Neural cell (in vitro differentiated cells): ENCODE results near the gene RBFA. TPM values are rescaled to one million over a fixed set of nuclear protein-coding genes. Genes with fewer than 3 reads are reported as not detected.
A peak's percentile ranks its signal among the peaks of the same experiment; 100 is the strongest.

Experiments
- H2AFZ ChIP-seq: fragments of 200-600, 300-800 bp; sonication (generic), shearing (Covaris generic); 2 replicates; pipeline ENCODE4 v1.6.0; 2014; ENCODE audit warnings: low read depth, mild to moderate bottlenecking, antibody characterized with exemption, low read length, moderate library complexity
- H3F3A ChIP-seq: fragments of 200-600 bp; shearing (Covaris generic); 2 replicates; pipeline ENCODE4 v1.6.1; 2016; ENCODE audit warnings: mild to moderate bottlenecking, moderate library complexity, mixed read lengths, antibody characterized with exemption, low read length; ENCODE audit not compliant: insufficient read depth, poor library complexity, severe bottlenecking
- H3K27ac ChIP-seq: fragments of 200-600, 300-800 bp; sonication (generic), shearing (Covaris generic); 2 replicates; pipeline ENCODE4 v1.5.1; 2014; ENCODE audit warnings: mild to moderate bottlenecking, low read length, moderate library complexity
- H3K27me3 ChIP-seq: fragments of 300-800, 200-600 bp; sonication (generic), shearing (Covaris generic); 2 replicates; pipeline ENCODE4 v1.6.0; 2014; ENCODE audit warnings: mild to moderate bottlenecking, low read depth, low read length, moderate library complexity; ENCODE audit not compliant: insufficient read depth
- H3K36me3 ChIP-seq: fragments of 300-800, 200-600 bp; sonication (generic), shearing (Covaris generic); 2 replicates; pipeline ENCODE4 v1.5.1; 2014; ENCODE audit warnings: mild to moderate bottlenecking, antibody characterized with exemption, low read length, moderate library complexity; ENCODE audit not compliant: insufficient read depth
- H3K4me2 ChIP-seq: fragments of 300-800, 200-600 bp; sonication (generic), shearing (Covaris generic); 2 replicates; pipeline ENCODE4 v1.6.0; 2014; ENCODE audit warnings: mild to moderate bottlenecking, low read length
- H3K4me3 ChIP-seq: fragments of 300-800, 200-600 bp; sonication (generic), shearing (Covaris generic); 2 replicates; pipeline ENCODE4 v1.5.1; 2014; ENCODE audit warnings: mild to moderate bottlenecking, low read length, moderate library complexity
- H3K79me2 ChIP-seq: fragments of 200-600 bp; shearing (Covaris generic); replicated peaks from 2 replicates; pipeline ENCODE4 v1.6.0; 2014; ENCODE audit warnings: mild to moderate bottlenecking, low read length, moderate library complexity; ENCODE audit not compliant: insufficient read depth
- H3K9ac ChIP-seq: fragments of 300-800, 200-600 bp; sonication (generic), shearing (Covaris generic); 2 replicates; pipeline ENCODE4 v1.6.1; 2016; ENCODE audit warnings: mild to moderate bottlenecking, low read length, mixed read lengths
- H3K9me2 ChIP-seq: fragments of 200-600 bp; shearing (Covaris generic); 2 replicates; pipeline ENCODE4 v1.6.1; 2016; ENCODE audit warnings: mild to moderate bottlenecking, low read length, mixed read lengths; ENCODE audit not compliant: insufficient read depth
- H3K9me3 ChIP-seq: fragments of 200-600, 300-800 bp; sonication (generic), shearing (Covaris generic); 2 replicates; pipeline ENCODE4 v1.6.1; 2016; ENCODE audit warnings: mild to moderate bottlenecking, mixed run types, low read length, moderate library complexity, mixed read lengths
- H4K20me1 ChIP-seq: fragments of 200-600 bp; shearing (Covaris generic); 2 replicates; pipeline ENCODE4 v1.6.1; 2016; ENCODE audit warnings: mild to moderate bottlenecking, mixed run types; ENCODE audit not compliant: insufficient read depth
- EP300 ChIP-seq: fragments of 450-650 bp; conservative IDR thresholded peaks from 2 replicates; pipeline ENCODE4 v1.6.1; 2014; ENCODE audit warnings: antibody characterized with exemption, mild to moderate bottlenecking, moderate library complexity; ENCODE audit not compliant: poor library complexity, severe bottlenecking
- EZH2 ChIP-seq: fragments of 200-600, 300-800 bp; shearing (Covaris generic), sonication (generic); IDR thresholded peaks from 2 replicates; pipeline ENCODE4 v1.6.1; 2014; ENCODE audit warnings: antibody characterized with exemption, low read length, borderline replicate concordance, mild to moderate bottlenecking; ENCODE audit not compliant: insufficient read depth, poor library complexity, severe bottlenecking
- MXI1 ChIP-seq: fragments of 450-650 bp; conservative IDR thresholded peaks from 2 replicates; pipeline ENCODE4 v1.6.1; 2014; ENCODE audit warnings: antibody characterized with exemption, mild to moderate bottlenecking; ENCODE audit not compliant: poor library complexity, severe bottlenecking
- POLR2AphosphoS5 ChIP-seq: IDR thresholded peaks from 2 replicates; pipeline ENCODE4 v1.6.1; 2012
- RAD21 ChIP-seq: fragments of 450-650 bp; conservative IDR thresholded peaks from 2 replicates; pipeline ENCODE4 v1.6.1; 2014; ENCODE audit warnings: antibody characterized with exemption, mild to moderate bottlenecking, moderate library complexity
- SMC3 ChIP-seq: fragments of 450-650 bp; conservative IDR thresholded peaks from 2 replicates; pipeline ENCODE4 v1.6.1; 2014; ENCODE audit warnings: antibody characterized with exemption, mild to moderate bottlenecking, moderate library complexity; ENCODE audit not compliant: poor library complexity
- TAF1 ChIP-seq: IDR thresholded peaks from 2 replicates; pipeline ENCODE4 v1.6.1; 2012; ENCODE audit warnings: low read depth
- polyA plus RNA-seq: library from polyadenylated mRNA; depleted of rRNA; stranded (reverse); fragments of >200 nt; gene quantifications from 2 replicates; pipeline ENCODE4 v1.2.3, GENCODE V29; 2014
- TF ChIP-seq, protein P1 (sequence below): fragments of 450-650 bp; IDR thresholded peaks from 2 replicates; pipeline ENCODE4 v1.5.1; 2014; ENCODE audit warnings: antibody characterized with exemption, mild to moderate bottlenecking, moderate library complexity; ENCODE audit not compliant: poor library complexity, severe bottlenecking
- TF ChIP-seq, protein P2 (sequence below): IDR thresholded peaks from 2 replicates; pipeline ENCODE4 v1.6.1; 2012; ENCODE audit warnings: borderline replicate concordance

Gene RBFA
- polyA plus RNA-seq, 1 donor from 2014 or later: 78.1 TPM

DNA sequence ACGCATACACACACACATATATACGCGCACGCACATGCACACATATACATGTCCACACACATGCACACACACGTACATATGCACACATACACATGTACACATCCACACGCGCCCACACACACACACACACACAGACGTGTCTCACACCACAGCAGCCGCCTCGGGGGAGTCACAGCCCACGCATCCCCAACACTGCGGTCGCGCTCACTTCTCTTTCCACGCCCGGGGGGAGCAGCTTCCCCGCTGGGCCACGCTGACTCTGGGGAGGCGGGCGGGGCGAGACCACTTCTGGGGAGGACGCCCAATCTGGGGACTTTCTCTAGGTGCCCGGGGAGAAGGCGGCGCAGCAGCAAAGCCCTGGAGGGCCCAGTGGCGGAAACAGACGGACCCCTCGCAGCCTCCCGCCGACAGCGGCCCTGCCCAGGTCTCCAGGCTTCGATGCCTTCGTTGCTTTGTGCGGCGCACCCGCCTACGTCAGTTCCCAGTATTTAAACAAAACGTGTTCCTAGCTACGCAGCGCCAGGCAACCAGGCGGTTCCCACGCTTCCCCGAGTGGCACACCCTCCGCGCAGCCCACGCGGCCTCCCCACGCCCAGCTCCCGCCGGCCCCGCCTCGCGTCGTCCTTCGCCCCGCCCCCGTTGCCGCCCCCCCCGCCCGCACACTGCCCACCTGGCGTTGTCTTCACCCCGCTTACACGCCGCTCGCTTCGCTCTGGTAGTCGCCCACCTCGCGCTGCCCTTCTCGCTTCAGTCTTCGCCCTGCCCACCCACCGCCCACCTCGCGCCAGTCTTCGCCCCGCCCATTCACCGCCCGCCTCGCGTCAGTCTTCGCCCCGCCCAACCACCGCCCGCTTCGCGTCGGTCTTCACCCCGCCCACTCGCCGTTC, 810 bp upstream of the RBFA start:
- Histone ChIP-seq H3K27ac (peak overlapping the region; percentile 74), H4K20me1 (no peaks in the 10 kb centered on the region), H3K79me2 (peaks cover 19% of the 10 kb centered on the region)

DNA sequence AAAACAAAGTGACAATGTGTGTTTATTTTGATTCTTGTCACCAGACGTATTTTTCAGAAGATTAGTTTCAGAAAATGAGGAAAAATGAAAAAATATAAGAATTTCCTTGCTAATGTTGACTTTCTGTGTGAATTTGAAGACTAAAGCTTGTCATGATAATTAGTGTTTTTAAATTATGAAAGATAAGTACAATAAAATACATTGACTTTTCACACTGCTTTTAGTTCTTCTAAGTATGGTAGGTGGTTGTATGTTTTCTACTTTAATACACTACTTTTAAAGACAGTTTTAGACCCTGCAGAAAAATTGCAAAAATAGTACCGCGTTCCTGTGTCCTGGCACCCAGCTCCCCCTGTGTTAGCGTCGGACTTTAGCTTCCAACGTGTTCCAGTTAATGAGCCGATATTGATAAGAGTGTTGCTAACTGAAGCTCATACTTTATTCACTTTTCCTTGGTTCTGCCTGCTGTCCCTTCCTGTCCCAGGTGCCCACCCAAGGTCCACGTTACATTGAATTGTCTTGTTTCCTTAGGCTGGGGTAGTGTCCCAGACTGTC, 695 bp downstream of the RBFA start:
- H3K4me3 ChIP-seq: peak overlapping the region; percentile 83
- peak overlapping the region; percentile 67 for H2AFZ ChIP-seq
- H3F3A ChIP-seq: no peaks in the 10 kb centered on the region
- H3K4me2 ChIP-seq: peak overlapping the region; percentile 75
- no peak for TF ChIP-seq POLR2AphosphoS5
- peaks cover 19% of the 10 kb centered on the region for H3K79me2 ChIP-seq
- H3K27ac ChIP-seq: peak overlapping the region; percentile 53
- H4K20me1 ChIP-seq: no peaks in the 10 kb centered on the region
- no peaks in the 10 kb centered on the region for H3K27me3 ChIP-seq
- no peaks in the 10 kb centered on the region for H3K9me3 ChIP-seq
- H3K9me2 ChIP-seq: no peaks in the 10 kb centered on the region
- H3K9ac ChIP-seq: peak overlapping the region; percentile 79
- H3K36me3 ChIP-seq: peaks cover 4% of the 10 kb centered on the region

More for the DNA sequence above, 810 bp upstream of the RBFA start:
- peak overlapping the region; percentile 83 for H3K4me3 ChIP-seq
- peak overlapping the region; percentile 78 for H3K4me2 ChIP-seq
- no peaks in the 10 kb centered on the region for H3K9me2 ChIP-seq
- peaks cover 4% of the 10 kb centered on the region for H3K36me3 ChIP-seq
- no peaks in the 10 kb centered on the region for H3K9me3 ChIP-seq
- no peaks in the 10 kb centered on the region for H3K27me3 ChIP-seq
- no peaks in the 10 kb centered on the region for H3F3A ChIP-seq
- TF ChIP-seq TAF1 (no peak), SMC3 (peak; percentile 37), RAD21 (peak; percentile 42), POLR2AphosphoS5 (peak; percentile 58), EZH2 (no peak), MXI1 (peak; percentile 96), EP300 (no peak)
- TF ChIP-seq, protein P1, sequence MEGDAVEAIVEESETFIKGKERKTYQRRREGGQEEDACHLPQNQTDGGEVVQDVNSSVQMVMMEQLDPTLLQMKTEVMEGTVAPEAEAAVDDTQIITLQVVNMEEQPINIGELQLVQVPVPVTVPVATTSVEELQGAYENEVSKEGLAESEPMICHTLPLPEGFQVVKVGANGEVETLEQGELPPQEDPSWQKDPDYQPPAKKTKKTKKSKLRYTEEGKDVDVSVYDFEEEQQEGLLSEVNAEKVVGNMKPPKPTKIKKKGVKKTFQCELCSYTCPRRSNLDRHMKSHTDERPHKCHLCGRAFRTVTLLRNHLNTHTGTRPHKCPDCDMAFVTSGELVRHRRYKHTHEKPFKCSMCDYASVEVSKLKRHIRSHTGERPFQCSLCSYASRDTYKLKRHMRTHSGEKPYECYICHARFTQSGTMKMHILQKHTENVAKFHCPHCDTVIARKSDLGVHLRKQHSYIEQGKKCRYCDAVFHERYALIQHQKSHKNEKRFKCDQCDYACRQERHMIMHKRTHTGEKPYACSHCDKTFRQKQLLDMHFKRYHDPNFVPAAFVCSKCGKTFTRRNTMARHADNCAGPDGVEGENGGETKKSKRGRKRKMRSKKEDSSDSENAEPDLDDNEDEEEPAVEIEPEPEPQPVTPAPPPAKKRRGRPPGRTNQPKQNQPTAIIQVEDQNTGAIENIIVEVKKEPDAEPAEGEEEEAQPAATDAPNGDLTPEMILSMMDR: no peak
- TF ChIP-seq, protein P2, sequence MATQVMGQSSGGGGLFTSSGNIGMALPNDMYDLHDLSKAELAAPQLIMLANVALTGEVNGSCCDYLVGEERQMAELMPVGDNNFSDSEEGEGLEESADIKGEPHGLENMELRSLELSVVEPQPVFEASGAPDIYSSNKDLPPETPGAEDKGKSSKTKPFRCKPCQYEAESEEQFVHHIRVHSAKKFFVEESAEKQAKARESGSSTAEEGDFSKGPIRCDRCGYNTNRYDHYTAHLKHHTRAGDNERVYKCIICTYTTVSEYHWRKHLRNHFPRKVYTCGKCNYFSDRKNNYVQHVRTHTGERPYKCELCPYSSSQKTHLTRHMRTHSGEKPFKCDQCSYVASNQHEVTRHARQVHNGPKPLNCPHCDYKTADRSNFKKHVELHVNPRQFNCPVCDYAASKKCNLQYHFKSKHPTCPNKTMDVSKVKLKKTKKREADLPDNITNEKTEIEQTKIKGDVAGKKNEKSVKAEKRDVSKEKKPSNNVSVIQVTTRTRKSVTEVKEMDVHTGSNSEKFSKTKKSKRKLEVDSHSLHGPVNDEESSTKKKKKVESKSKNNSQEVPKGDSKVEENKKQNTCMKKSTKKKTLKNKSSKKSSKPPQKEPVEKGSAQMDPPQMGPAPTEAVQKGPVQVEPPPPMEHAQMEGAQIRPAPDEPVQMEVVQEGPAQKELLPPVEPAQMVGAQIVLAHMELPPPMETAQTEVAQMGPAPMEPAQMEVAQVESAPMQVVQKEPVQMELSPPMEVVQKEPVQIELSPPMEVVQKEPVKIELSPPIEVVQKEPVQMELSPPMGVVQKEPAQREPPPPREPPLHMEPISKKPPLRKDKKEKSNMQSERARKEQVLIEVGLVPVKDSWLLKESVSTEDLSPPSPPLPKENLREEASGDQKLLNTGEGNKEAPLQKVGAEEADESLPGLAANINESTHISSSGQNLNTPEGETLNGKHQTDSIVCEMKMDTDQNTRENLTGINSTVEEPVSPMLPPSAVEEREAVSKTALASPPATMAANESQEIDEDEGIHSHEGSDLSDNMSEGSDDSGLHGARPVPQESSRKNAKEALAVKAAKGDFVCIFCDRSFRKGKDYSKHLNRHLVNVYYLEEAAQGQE: peak; percentile 20
- H2AFZ ChIP-seq: peak overlapping the region; percentile 94
- peak overlapping the region; percentile 79 for H3K9ac ChIP-seq
